ENCODE results near the gene METTL13.

METTL13 gene

GRCh38 chr1:171751221-171751620 is 30.2 kb upstream of the METTL13 start:
- H3K9me3 ChIP-seq (ENCODE audit: low read length): no peaks in the 10 kb centered on the region
- no peak overlapping the region for H3K4me3 ChIP-seq (ENCODE audit: low read length)
- no peaks in the 10 kb centered on the region for H3K36me3 ChIP-seq (ENCODE audit: insufficient read depth, low read length)
- H3K4me1 ChIP-seq (ENCODE audit: insufficient read depth, low read length): peaks cover 10% of the 10 kb centered on the region
- H3K27me3 ChIP-seq (ENCODE audit: insufficient read depth, low read length): no peaks in the 10 kb centered on the region
- no peak overlapping the region for H2AFZ ChIP-seq (ENCODE audit: low read depth, low read length)

GRCh38 chr1:171753182-171753581 is 28.3 kb upstream of the METTL13 start:
- Histone ChIP-seq H3K4me1 (ENCODE audit: insufficient read depth, low read length) (peaks cover 10% of the 10 kb centered on the region), H3K9me3 (ENCODE audit: low read length) (no peaks in the 10 kb centered on the region), H3K36me3 (ENCODE audit: insufficient read depth, low read length) (no peaks in the 10 kb centered on the region), H3K4me3 (ENCODE audit: low read length) (no peak overlapping the region), H2AFZ (ENCODE audit: low read depth, low read length) (no peak overlapping the region), H3K27me3 (ENCODE audit: insufficient read depth, low read length) (no peaks in the 10 kb centered on the region)

- no peaks in the 10 kb centered on the region for H3K9me3 ChIP-seq (ENCODE audit: low read length)
- H3K36me3 ChIP-seq (ENCODE audit: insufficient read depth, low read length): no peaks in the 10 kb centered on the region
- H3K4me1 ChIP-seq (ENCODE audit: insufficient read depth, low read length): peaks cover 10% of the 10 kb centered on the region
- H3K27me3 ChIP-seq (ENCODE audit: insufficient read depth, low read length): no peaks in the 10 kb centered on the region
- no peak overlapping the region for H3K4me3 ChIP-seq (ENCODE audit: low read length)
- peak overlapping the region; percentile 48 for H2AFZ ChIP-seq (ENCODE audit: low read depth, low read length)
These were observed 27.6 kb upstream of the METTL13 start for GRCh38 chr1:171753685-171754352.

- Histone ChIP-seq H2AFZ (ENCODE audit: low read depth, low read length) (no peak overlapping the region), H3K27me3 (ENCODE audit: insufficient read depth, low read length) (no peaks in the 10 kb centered on the region), H3K36me3 (ENCODE audit: insufficient read depth, low read length) (no peaks in the 10 kb centered on the region), H3K4me3 (ENCODE audit: low read length) (no peak overlapping the region), H3K9me3 (ENCODE audit: low read length) (no peaks in the 10 kb centered on the region), H3K4me1 (ENCODE audit: insufficient read depth, low read length) (peaks cover 10% of the 10 kb centered on the region)
These were observed 27.1 kb upstream of the METTL13 start for GRCh38 chr1:171754353-171754705.

- H3K4me3 ChIP-seq (ENCODE audit: low read length): no peak overlapping the region
- no peaks in the 10 kb centered on the region for H3K36me3 ChIP-seq (ENCODE audit: insufficient read depth, low read length)
- H3K9me3 ChIP-seq (ENCODE audit: low read length): no peaks in the 10 kb centered on the region
- H3K4me1 ChIP-seq (ENCODE audit: insufficient read depth, low read length): peaks cover 10% of the 10 kb centered on the region
- no peaks in the 10 kb centered on the region for H3K27me3 ChIP-seq (ENCODE audit: insufficient read depth, low read length)
- no peak overlapping the region for H2AFZ ChIP-seq (ENCODE audit: low read depth, low read length)
These were observed 26.5 kb upstream of the METTL13 start for GRCh38 chr1:171754971-171755370.

- H3K9me3 ChIP-seq (ENCODE audit: low read length): no peaks in the 10 kb centered on the region
- no peak overlapping the region for H3K4me3 ChIP-seq (ENCODE audit: low read length)
- H3K4me1 ChIP-seq (ENCODE audit: insufficient read depth, low read length): peaks cover 10% of the 10 kb centered on the region
- no peaks in the 10 kb centered on the region for H3K27me3 ChIP-seq (ENCODE audit: insufficient read depth, low read length)
- H2AFZ ChIP-seq (ENCODE audit: low read depth, low read length): no peak overlapping the region
- H3K36me3 ChIP-seq (ENCODE audit: insufficient read depth, low read length): no peaks in the 10 kb centered on the region
These were observed 24.6 kb upstream of the METTL13 start for GRCh38 chr1:171756856-171757255.

GRCh38 chr1:171758011-171758410 is 23.4 kb upstream of the METTL13 start:
- Histone ChIP-seq H3K27me3 (ENCODE audit: insufficient read depth, low read length) (no peaks in the 10 kb centered on the region), H2AFZ (ENCODE audit: low read depth, low read length) (no peak overlapping the region), H3K4me1 (ENCODE audit: insufficient read depth, low read length) (peaks cover 10% of the 10 kb centered on the region), H3K9me3 (ENCODE audit: low read length) (no peaks in the 10 kb centered on the region), H3K36me3 (ENCODE audit: insufficient read depth, low read length) (no peaks in the 10 kb centered on the region), H3K4me3 (ENCODE audit: low read length) (no peak overlapping the region)

- no peaks in the 10 kb centered on the region for H3K36me3 ChIP-seq (ENCODE audit: insufficient read depth, low read length)
- H3K9me3 ChIP-seq (ENCODE audit: low read length): no peaks in the 10 kb centered on the region
- no peaks in the 10 kb centered on the region for H3K4me1 ChIP-seq (ENCODE audit: insufficient read depth, low read length)
- H2AFZ ChIP-seq (ENCODE audit: low read depth, low read length): no peak overlapping the region
- H3K27me3 ChIP-seq (ENCODE audit: insufficient read depth, low read length): no peaks in the 10 kb centered on the region
- no peak overlapping the region for H3K4me3 ChIP-seq (ENCODE audit: low read length)
These were observed 19.3 kb upstream of the METTL13 start for GRCh38 chr1:171762143-171762563.

GRCh38 chr1:171763764-171764163 is 17.7 kb upstream of the METTL13 start:
- Histone ChIP-seq H2AFZ (ENCODE audit: low read depth, low read length) (no peak overlapping the region), H3K4me1 (ENCODE audit: insufficient read depth, low read length) (no peaks in the 10 kb centered on the region), H3K9me3 (ENCODE audit: low read length) (no peaks in the 10 kb centered on the region), H3K36me3 (ENCODE audit: insufficient read depth, low read length) (no peaks in the 10 kb centered on the region), H3K4me3 (ENCODE audit: low read length) (no peak overlapping the region), H3K27me3 (ENCODE audit: insufficient read depth, low read length) (no peaks in the 10 kb centered on the region)

- Histone ChIP-seq H3K4me1 (ENCODE audit: insufficient read depth, low read length) (no peaks in the 10 kb centered on the region), H3K4me3 (ENCODE audit: low read length) (no peak overlapping the region), H3K9me3 (ENCODE audit: low read length) (no peaks in the 10 kb centered on the region), H3K27me3 (ENCODE audit: insufficient read depth, low read length) (no peaks in the 10 kb centered on the region), H2AFZ (ENCODE audit: low read depth, low read length) (no peak overlapping the region), H3K36me3 (ENCODE audit: insufficient read depth, low read length) (no peaks in the 10 kb centered on the region)
These were observed 12.3 kb upstream of the METTL13 start for GRCh38 chr1:171769171-171769570.

GRCh38 chr1:171769754-171770153 is 11.7 kb upstream of the METTL13 start:
- no peak overlapping the region for H3K4me3 ChIP-seq (ENCODE audit: low read length)
- no peaks in the 10 kb centered on the region for H3K9me3 ChIP-seq (ENCODE audit: low read length)
- H2AFZ ChIP-seq (ENCODE audit: low read depth, low read length): no peak overlapping the region
- no peaks in the 10 kb centered on the region for H3K27me3 ChIP-seq (ENCODE audit: insufficient read depth, low read length)
- no peaks in the 10 kb centered on the region for H3K4me1 ChIP-seq (ENCODE audit: insufficient read depth, low read length)
- H3K36me3 ChIP-seq (ENCODE audit: insufficient read depth, low read length): no peaks in the 10 kb centered on the region

- no peak overlapping the region for H2AFZ ChIP-seq (ENCODE audit: low read depth, low read length)
- no peaks in the 10 kb centered on the region for H3K9me3 ChIP-seq (ENCODE audit: low read length)
- no peaks in the 10 kb centered on the region for H3K27me3 ChIP-seq (ENCODE audit: insufficient read depth, low read length)
- no peak overlapping the region for H3K4me3 ChIP-seq (ENCODE audit: low read length)
- no peaks in the 10 kb centered on the region for H3K36me3 ChIP-seq (ENCODE audit: insufficient read depth, low read length)
- no peaks in the 10 kb centered on the region for H3K4me1 ChIP-seq (ENCODE audit: insufficient read depth, low read length)
These were observed 9.1 kb upstream of the METTL13 start for GRCh38 chr1:171772312-171772711.

- Histone ChIP-seq H3K4me1 (ENCODE audit: insufficient read depth, low read length) (peaks cover 16% of the 10 kb centered on the region), H3K27me3 (ENCODE audit: insufficient read depth, low read length) (no peaks in the 10 kb centered on the region), H3K9me3 (ENCODE audit: low read length) (no peaks in the 10 kb centered on the region), H3K4me3 (ENCODE audit: low read length) (peak overlapping the region; percentile 87), H2AFZ (ENCODE audit: low read depth, low read length) (peak overlapping the region; percentile 68), H3K36me3 (ENCODE audit: insufficient read depth, low read length) (peaks cover 23% of the 10 kb centered on the region)
These were observed 781 bp upstream of the METTL13 start for GRCh38 chr1:171780583-171781175.

Data from neuron (in vitro differentiated cells).